ENCODE results near the gene HLA-DQA2.
"Not testable (repeated sequence)": the region's sequence is repeated elsewhere in the genome, so short reads cannot be mapped to it uniquely, and the experiment has no call there.

Gene HLA-DQA2

GRCh38 chr6:32775071-32775470 lies 33.9 kb downstream of the HLA-DQA2 start:
- TF ChIP-seq CTCF (IDR thresholded peaks at IDR 0.05; ENCODE audit: low read depth, low read length): no peak
- DNase-seq (ENCODE audit: extremely low read depth, low read depth): no peak

GRCh38 chr6:32779036-32779435 lies 37.8 kb downstream of the HLA-DQA2 start:
- DNase-seq (ENCODE audit: extremely low read depth, low read depth): no peak
- TF ChIP-seq CTCF (IDR thresholded peaks at IDR 0.05; ENCODE audit: low read depth, low read length): no peak

GRCh38 chr6:32782923-32783322 lies 41.7 kb downstream of the HLA-DQA2 start:
- DNase-seq (ENCODE audit: extremely low read depth, low read depth): not testable (repeated sequence)

GRCh38 chr6:32785781-32786533 lies 44.8 kb downstream of the HLA-DQA2 start:
- TF ChIP-seq CTCF (IDR thresholded peaks at IDR 0.05; ENCODE audit: low read depth, low read length): peak; percentile 57
- no peak for DNase-seq (ENCODE audit: extremely low read depth, low read depth)

- DNase-seq (ENCODE audit: extremely low read depth, low read depth): no peak
- TF ChIP-seq CTCF (IDR thresholded peaks at IDR 0.05; ENCODE audit: low read depth, low read length): no peak
These were observed 49.1 kb downstream of the HLA-DQA2 start for GRCh38 chr6:32790306-32790705.

- DNase-seq (ENCODE audit: extremely low read depth, low read depth): no peak
- no peak for TF ChIP-seq CTCF (IDR thresholded peaks at IDR 0.05; ENCODE audit: low read depth, low read length)
These were observed 51.8 kb downstream of the HLA-DQA2 start for GRCh38 chr6:32792901-32793435.

- no peak for TF ChIP-seq CTCF (IDR thresholded peaks at IDR 0.05; ENCODE audit: low read depth, low read length)
- no peak for DNase-seq (ENCODE audit: extremely low read depth, low read depth)
These were observed 53.3 kb downstream of the HLA-DQA2 start for GRCh38 chr6:32794510-32794909.

Data from AG09319 (cell line).